DMS79 treated with DMSO at 0.1 percent for 48 hours (cell line): Measurements from ENCODE around the gene AKT3.
"Not testable (repeated sequence)": the region's sequence is repeated elsewhere in the genome, so short reads cannot be mapped to it uniquely, and the experiment has no call there.

Experiments used
- DNase-seq: peaks from one replicate; lab custom pipeline; 2025; lab: John Stamatoyannopoulos, UW

AKT3 gene

DNA sequence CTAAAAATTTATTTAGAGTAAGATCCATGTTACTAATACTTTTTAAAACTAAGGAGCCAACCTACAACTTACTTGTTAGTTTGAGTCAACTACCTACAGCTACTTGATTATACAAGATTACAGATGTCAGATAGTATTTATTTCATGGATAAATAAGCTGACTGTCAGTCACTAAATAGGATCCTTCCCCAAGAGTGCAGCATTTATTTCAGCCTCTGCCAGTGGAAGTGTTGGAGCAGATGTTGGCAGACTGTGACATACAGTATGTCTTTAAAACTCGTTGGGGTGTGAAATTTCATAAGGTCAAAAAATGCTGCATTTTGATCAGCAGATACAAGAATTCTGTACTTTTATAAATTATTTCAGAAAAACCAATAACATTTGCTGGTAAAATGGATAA, 156.2 kb downstream of the AKT3 start:
- no peak for DNase-seq

DNA sequence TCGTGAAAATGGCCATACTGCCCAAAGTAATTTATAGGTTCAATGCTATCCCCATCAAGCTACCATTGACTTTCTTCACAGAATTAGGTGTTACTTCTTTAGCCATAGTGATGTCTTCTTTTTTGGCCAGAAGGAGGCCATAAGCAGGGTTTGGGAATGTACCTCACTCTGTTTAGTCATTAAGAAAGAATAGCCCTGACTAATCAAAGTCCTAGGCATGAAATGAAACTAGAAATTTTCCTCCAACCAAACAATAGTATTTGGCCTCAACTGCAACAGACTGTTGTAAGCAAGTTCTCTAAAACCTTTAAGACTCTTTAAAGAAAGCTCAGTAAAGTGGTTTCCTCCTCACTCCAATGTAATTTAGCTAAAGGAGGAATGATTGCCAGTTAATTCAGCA, 163.9 kb downstream of the AKT3 start:
- no peak for DNase-seq

DNA sequence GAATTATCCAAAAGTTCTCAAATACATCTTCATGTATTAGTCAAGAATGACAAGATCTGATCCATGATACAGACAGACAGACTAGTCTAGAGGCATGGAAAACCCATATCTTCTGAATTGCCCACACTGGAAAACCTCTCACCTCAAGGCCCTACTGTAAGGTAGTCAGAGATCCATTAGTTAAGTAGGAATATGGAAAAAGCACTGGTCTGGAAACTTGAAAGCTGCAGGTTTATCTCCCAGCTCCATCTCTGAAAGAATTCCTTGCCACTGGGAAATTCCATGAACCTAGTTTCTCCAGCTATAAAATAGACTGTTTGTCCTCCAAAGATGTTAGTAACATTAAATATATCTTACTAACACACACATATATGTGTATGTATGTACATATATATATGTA, 169.2 kb downstream of the AKT3 start:
- no peak for DNase-seq

DNA sequence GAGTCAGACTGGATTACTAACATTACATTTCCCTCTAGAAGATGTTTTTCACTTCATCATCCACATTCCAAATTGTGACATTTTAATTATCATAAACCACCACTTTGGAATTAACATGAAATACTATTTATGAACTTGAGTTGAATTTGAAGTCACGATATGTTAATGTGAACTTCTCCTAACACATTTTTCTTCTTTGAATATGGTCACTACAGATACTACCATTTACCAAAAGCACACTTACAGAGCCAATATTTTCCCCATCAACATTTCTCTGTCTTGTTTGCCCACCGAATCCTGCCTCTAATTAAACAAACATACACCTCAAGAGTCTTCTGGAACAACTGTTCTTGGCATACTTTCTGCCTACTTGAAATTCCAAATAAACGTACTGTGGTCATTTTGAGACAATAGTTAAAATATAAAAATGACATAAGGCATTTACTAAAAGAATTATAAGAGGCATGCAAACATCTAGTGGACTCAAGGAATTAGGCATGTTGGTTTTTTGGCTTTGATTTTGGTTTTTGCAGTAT, 177.4 kb downstream of the AKT3 start:
- DNase-seq: no peak

DNA sequence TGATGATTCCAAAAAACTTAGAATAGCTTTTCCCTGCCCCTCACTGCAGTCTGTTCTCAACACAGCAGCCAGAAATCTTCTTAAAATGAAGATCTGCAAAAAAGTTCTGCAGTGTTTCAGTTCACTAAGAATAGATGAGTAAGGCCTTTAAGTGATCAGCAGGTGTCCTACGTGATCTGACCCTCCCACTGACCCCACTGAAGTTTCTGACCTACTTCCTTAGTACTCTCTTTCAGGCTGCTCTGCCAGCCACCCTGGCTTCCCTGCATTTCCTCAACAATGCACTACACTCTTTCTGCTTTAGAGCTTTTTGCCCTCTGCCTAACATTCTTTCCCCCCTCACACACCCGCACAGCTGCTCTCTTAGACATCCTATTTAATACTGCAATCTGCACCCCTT, 182.5 kb downstream of the AKT3 start:
- DNase-seq: no peak

DNA sequence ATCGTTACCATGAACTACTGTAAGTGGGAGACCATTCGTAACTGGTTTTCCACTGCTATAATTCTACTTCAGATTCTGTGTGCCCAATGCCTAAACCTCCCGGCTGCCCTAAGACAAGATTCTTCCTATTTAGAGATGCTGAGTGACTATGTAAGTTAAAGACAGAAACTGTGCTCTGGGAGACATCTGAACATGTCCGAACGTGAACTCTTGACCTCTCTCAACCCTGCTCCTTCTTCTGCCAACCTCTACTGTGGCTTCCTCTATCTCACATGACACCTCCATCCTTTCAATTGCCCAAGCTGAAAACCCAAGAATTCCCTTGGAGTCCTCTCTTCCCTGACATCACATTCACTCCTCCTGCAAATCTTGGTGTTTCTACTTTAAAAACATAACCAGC, 182.9 kb downstream of the AKT3 start:
- no peak for DNase-seq

DNA sequence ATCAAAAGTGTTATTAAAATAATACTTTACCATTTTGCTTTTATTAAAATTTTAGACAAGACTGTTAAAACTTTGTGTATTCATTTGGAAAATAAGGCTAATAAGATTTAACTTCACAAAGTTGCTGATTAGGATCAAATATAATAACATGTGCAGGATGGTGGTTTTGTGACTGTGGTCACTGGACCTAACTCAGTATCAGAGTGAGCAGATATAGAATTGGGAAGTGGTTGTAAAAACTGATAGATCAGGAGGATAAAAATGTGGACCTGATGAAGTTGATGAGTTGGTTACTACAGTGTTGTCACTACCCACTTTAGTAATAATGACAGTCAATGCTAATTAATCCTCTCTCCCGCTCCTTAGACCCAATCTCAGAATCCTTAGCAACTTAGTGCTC, 186.4 kb downstream of the AKT3 start:
- DNase-seq: no peak

DNA sequence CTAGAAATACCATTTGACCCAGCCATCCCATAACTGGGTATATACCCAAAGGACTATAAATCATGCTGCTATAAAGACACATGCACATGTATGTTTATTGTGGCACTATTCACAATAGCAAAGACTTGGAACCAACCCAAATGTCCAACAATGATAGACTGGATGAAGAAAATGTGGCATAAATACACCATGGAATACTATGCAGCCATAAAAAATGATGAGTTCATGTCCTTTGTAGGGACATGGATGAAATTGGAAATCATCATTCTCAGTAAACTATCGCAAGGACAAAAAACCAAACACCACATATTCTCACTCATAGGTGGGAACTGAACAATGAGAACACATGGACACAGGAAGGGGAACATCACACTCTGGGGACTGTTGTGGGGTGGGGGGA, 187.9 kb downstream of the AKT3 start:
- DNase-seq: not testable (repeated sequence)

DNA sequence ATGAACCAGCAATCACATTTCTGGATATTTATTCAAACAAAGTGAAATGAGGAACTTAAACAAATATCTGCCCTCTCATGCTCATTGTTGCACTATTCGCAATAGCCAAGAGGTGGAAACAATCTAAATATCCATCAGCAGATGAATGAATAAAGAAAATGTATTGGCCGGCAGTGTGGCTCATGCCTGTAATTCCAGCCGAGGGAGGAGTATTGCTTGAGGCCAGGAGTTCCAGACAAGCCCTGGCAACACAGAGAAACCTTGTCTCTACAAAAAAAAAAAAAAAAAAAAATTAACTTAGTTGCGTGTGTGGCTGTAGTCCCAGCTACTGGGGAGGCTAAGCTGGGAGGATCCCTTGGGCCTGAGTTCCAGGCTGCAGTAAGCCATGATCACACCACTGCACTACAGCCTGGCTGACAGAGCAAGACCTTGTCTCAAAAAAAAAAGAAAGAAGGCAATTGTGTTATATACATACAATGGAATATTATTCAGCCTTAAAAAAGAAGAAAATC, 191.4 kb downstream of the AKT3 start:
- no peak for DNase-seq

DNA sequence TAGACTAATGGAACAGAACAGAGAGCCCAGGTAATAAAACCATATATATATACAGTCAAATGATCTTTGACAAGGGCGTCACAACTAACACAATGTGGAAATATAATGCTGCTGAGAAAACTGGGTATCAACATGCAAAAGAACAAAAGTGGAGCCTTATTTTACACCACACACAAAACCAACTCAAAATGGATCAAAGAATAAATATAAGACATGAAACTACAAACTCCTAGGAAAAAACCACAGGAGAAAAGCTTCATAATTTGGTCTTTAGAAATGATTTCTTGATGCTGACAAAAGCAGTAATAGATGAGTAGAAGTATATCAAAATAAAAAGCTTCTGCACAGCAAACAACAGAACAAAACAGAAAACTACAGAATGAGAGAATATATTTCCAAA, 192.2 kb downstream of the AKT3 start:
- DNase-seq: no peak

DNA sequence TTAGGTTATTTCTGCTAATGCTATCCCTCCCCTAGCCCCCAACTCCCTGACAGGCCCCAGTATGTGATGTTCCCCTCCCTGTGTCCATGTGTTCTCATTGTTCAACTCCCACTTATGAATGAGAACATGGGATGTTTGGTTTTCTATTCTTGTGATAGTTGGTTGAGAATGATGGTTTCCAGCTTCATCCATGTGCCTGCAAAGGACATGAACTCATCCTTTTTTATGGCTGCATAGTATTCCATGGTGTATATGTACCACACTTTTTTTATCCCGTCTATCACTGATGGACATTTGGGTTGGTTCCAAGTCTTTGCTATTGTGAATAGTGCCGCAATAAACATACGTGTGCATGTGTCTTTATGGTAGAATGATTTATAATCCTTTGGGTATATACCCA, 200.5 kb downstream of the AKT3 start:
- DNase-seq: not testable (repeated sequence)

DNA sequence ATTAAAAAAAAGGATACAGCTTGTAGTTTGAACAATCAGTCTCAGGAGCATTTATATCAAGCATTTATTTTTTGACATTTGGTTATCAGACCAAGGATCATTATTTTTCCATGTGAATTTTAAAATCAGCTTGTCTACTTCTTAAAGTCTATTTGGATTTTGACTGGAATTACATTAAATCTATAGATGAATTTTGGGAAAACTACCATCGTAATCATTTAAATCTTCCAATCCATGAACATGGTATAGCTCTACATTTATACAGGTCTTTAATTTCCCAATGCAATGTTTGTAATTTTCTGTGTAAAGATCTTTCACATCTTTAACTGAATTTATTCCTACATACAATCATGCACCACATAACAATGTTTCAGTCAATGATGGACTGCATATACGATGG, 203.2 kb downstream of the AKT3 start:
- DNase-seq: no peak

DNA sequence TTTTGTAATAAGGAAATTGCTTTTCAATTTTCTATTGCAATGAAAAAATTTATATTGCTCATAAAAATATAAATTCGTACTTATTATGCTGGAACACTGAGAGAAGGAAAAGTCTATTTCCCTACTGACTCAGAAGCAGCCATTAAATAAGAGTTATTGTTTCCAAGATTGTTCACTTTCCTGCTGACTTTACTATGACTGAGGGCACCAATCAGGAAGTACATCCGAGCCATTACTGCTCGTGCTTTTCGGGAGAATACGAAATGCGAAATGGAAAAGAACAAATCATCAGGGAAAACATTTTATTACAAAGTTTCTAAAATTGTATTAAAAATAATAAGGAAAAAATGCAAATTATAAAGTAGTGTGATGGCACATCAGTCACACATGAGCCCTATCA, 204.8 kb downstream of the AKT3 start:
- no peak for DNase-seq

DNA sequence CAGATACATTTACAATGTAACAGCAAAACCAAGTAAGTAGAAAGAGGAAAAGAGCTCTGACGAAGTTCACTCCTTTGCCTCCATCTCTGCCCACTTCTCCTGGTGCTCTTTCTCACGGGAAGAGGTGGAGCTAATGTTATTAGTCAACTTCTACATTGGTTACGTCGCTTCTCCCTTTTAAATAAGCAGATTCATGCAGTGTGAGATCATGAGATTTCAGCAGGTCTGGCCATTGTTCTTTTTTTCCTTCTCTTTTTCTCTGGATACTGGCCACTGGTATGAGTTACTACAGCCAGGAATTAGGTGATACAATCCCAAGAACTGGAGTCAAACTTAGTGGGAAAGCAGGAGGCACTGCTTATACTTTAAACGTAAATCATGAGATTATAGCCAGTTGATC, 207.1 kb downstream of the AKT3 start:
- no peak for DNase-seq

DNA sequence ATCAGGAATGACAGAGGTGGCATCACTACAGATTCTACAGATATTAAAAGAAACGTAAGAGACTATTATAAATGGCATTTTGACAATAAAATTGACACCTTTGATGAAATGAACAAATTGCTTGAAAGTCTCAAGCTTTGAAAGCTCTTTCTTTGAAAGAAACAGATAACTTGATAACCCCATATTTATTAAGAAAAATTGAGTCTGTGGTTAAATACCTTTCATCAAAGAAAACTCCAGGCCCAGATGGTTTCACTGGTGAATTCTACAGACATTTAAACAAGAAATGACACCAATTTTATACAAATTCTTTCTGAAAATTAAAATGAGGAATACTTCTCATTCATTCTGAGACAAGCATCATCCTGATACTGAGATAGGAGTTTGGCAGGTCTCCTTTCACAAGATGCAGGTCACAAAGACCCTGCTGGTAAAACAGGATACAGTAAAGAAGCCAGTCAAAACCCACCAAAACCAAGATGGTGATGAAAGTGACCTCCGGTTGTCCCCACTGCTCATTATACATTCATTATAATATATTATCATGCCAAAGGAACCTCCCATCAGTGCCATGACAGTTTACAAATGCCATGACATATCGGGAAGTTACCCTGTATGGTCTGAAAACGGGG, 210.9 kb downstream of the AKT3 start:
- no peak for DNase-seq

DNA sequence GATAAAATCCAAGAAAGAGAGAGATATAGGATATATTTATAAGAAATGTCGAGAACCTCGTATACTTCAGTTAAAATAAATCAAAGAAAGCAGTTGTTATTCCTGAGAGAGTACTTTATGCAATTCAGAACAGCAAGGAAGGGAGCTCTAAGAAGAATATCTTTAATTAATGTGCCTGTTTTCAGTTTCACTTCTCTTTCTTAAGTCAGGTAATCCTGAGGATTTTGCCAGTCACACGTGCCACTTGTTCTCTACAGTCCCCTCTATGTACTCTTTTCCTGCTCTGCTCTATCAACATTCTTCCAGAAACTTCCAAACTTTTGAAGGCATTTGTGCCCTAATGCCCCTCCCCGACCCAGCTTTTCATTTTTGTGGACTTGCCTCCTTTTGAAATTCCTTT, 211.9 kb downstream of the AKT3 start:
- DNase-seq: no peak

DNA sequence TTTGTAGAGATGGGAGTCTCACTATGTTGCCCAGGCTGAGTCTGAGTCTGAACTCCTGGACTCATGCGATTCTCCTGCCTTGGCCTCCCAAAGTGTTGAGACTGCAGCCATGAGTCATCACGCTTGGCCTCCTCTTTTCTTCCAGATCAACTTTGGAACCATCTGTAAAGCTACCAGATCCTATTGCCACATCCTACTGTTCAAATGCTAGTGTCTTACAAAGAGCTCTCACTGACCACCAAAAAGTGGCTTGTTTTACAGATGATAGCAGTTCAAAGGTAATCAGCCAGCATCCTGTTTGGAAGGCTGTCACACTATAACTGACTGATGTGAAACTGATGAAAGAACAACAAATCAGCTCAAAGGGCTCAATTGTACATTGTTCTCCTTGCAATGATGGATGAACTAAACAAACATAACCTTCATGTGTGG, 221.6 kb downstream of the AKT3 start:
- DNase-seq: no peak

DNA sequence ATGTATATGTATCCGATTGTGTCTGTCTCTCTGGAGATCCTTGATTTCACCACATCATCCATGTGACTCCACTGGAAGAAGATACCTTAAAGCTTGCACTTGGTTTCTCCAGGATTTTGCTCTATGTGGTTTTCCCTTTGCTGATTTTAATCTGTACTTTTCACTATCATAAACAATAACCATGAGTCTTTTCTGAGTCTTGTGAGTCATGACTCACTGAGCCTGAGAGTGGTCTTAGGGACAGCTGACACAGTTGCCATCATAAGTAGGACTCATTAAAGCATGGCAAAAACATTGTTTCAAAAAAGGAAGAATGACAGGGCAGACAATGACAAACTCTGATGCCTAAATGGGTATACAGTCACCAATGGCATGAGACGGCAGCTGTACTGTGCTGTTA, 226.2 kb downstream of the AKT3 start:
- no peak for DNase-seq

DNA sequence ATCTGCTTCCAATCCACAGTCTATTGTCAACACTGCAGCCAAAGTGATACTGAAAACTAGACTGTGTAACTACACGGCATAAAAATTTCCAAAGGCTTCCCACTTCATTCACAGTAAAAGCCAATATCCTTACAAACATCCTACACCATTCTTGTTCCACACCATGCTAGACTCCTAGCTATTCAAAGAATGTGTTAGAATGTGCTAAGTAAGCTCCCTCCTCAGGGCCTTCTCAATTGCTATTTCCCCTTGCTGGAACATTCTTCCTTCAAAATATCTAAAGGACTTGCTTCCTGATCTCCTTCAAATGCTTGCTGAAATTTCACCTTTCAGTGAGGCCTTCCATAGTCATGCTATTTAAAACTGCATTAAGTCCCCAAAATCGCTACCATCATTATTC, 228.1 kb downstream of the AKT3 start:
- DNase-seq: no peak

DNA sequence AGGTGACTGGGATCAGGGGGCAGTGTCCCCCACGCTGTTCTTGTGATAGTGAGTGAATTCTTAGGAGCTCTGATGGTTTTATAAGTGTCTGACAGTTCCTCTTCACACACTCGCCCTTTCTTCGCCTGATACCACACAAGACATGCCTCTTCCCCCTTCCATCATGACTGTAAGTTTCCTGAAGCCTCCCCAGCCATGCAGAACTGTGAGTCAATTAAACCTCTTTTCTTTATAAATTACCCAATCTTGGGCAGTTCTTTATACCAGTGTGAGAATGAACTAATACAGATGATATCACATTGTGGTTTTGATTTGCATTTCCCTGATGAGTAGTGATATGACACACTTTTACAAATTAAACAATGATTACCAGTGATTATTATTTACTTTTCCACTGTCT, 229.9 kb downstream of the AKT3 start:
- DNase-seq: no peak

DNA sequence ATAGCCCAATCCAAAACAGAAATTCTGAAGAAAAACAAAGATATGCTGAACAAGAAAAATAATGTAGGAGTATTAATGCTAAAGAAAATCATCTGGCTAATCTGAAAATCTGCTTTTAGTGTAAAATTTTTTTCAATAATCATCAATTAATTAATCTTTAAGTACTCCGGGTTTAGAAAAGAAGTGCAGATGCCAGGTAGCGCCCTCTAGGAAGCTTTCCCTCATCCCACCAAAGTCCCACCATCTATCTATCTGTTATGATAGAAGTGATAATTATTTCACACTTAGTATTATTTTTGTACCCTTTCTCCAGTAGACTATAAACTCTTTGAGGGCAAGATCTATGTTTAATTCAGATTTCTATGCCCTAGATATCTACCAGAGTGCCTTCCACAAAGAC, 240.3 kb downstream of the AKT3 start:
- DNase-seq: no peak

DNA sequence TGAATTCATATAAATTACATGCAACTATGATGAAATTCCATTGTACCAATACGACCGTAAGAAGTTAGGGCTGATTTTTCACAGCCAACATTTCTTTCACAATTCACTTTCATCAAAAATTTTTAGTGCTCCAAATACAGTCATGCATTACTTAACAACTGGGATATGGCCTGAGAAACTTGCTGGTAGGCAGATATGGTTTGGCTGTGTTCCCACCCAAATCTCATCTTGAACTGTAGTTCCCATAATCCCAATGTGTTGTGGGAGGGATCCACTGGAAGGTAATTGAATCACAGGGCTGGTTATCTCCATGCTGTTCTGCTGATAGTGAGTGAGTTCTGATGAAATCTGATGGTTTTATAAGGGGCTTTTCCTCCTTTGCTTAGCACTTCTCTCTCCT, 244.4 kb downstream of the AKT3 start:
- no peak for DNase-seq

DNA sequence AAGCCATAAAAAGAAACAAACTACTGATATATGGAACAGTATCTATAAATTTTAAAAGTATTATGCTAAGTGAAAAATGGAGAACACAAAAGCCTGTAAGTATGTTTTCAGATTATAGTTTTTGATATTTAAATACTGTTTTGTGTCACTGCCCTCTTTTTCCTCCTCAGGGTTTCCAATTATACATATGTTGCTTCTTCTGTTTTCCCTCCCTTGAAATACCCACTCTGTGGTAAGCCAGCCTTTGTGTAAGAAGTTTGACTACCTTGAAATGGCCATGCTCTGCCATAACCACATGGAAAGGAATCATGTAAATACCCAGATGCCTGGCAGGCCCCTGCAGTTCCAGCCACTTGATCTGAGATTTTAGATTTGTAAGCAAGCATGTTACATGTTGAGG, 248.3 kb downstream of the AKT3 start:
- DNase-seq: no peak

DNA sequence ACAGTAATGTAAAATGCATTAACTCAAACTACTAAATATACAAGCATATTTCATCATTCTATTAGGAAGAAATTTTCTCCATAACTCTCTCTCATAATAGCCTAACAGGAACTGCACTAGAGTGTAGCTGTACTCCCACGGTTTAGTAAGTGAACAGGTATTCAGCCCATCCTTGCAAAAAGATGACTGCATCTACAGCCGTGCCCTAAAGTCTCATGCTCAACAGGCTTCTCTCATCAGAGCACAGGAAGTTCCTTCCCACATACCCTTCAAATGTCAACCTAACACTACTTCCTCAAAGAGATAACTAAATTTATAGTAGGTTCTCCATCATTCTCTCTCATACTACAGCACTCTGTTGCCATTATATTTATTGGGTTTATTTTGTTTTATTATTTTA, 251.6 kb downstream of the AKT3 start:
- no peak for DNase-seq
